D721Med (cell line): ENCODE data around the gene WDR45B.

ENCODE experiments used
- DNase-seq: peaks from one replicate; pipeline ENCODE4 v3.0.0; 2011; ENCODE audit warnings: low spot score; ENCODE audit not compliant: insufficient read length
- FAIRE-seq: peaks from 2 replicates; lab custom pipeline; 2011; peaks lifted over from hg19 to GRCh38; lab: Jason Lieb, UNC
- TF ChIP-seq, protein P1 (sequence below): IDR thresholded peaks from 2 replicates; pipeline ENCODE4 v1.5.1; 2012; ENCODE audit warnings: mild to moderate bottlenecking, control low read depth; ENCODE audit not compliant: insufficient read depth; ENCODE audit errors: missing control alignments

Gene WDR45B

DNA sequence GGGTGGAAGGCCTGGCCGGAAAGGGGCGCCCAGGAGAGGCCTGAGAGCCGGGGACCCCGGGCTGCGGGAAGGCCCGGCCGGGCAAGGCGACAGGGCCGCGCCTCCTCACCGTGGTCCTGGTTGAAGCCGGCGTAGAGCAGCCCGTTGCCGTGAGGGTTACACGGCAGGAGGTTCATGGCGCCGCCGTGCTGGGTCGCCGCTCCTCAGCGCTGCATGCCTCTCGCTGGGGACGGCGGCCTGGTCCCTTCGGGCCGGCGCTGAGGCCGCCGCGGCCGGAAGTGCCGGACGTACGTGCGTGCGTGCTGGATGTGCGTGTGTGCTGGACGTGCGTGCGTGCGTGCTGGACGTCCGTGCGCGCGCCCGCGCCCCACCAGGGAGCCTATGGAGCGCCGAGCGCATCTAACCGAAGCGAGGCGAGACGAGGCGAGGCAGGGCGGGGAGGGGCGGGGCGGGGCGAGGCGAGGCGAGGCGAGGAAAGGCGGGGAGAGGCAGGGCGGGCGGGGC lies at the start of gene WDR45B:
Gene WDR45B, minus strand, starts transcription at position 280 of the 504 bp plus-strand sequence. Its CDS starts 104 bp downstream, at position 176.
- FAIRE-seq = no peak
- DNase-seq = peak; percentile 96

DNA sequence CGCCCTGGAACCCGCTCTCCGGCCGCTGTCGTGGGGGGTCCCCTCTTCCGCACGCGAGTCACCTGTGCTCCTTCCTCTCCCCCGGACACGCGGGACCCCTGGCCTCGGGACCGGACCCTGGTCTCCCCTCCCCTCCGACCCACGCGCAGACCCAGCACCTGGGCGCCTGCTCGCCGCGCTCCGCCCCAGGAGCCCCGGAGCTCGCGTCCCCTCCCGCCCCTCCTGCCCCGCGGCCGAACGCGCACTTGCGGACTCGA lies 49.5 kb upstream of the WDR45B start:
- no peak for FAIRE-seq
- DNase-seq = no peak
- TF ChIP-seq, protein P1, sequence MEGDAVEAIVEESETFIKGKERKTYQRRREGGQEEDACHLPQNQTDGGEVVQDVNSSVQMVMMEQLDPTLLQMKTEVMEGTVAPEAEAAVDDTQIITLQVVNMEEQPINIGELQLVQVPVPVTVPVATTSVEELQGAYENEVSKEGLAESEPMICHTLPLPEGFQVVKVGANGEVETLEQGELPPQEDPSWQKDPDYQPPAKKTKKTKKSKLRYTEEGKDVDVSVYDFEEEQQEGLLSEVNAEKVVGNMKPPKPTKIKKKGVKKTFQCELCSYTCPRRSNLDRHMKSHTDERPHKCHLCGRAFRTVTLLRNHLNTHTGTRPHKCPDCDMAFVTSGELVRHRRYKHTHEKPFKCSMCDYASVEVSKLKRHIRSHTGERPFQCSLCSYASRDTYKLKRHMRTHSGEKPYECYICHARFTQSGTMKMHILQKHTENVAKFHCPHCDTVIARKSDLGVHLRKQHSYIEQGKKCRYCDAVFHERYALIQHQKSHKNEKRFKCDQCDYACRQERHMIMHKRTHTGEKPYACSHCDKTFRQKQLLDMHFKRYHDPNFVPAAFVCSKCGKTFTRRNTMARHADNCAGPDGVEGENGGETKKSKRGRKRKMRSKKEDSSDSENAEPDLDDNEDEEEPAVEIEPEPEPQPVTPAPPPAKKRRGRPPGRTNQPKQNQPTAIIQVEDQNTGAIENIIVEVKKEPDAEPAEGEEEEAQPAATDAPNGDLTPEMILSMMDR = no peak

More for the DNA sequence above, at the start of gene WDR45B:
- TF ChIP-seq, protein P1 = no peak

DNA sequence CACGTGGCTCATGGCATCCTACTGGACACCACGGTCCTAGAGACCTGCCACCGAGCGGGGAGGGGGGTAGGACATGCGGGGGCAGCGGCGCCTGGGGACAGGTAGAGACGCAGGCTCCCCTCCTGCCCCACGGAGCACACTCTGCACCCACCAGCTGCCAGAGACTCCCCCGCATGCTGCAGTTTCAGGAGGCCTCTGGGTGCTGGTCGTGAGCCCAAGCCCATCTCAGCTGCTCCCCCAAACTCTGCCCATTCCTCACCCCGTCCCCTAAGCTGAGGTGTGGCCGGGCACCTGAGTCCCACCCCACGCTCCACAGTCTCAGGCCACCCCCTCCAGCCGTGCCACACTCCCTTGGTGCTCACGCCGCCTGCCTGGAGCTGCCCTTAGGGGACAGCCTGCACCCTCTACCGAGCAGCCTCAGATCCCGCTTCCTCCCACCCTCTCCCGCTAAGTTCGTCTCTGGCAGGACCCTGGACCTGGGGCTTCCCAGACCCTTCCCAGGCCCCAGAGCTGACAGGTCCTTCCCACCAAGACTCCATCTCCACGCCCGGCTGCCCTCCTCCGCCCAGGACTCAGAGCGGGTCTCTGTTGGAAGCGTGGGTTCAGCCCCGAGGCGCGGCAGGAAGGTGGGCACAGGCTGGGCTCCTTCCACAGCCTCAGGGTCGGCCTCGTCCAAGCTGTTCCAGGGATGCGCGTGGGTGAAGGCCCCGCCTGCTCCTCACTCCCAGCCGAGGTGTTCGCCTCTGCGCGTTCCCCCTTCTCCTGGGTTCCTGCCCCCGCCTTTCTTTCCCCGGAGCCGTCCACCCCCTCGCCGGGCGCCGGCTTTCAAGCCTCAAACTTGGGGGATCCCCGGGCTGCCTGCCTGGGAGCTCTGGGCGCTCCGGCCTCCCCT lies 48.9 kb upstream of the WDR45B start:
- TF ChIP-seq, protein P1 = no peak
- no peak for DNase-seq
- no peak for FAIRE-seq

DNA sequence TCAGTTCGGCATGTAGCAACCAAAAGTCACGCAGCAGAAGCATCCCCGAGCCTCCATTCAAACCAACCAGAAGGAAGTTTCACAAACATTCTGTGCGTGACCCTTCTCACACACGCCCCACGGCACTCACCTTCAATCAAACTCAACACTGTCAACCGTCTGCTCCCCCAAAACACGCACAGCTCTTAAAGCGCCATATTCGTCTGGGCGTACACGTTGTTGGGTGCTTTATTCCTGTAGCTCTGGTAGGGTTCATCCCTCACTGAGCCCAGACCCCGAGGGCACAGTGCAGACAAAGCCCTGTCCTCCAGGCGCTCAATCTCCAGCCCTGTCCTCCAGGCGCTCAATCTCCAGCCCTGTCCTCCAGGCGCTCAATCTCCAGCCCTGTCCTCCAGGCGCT lies 48.0 kb upstream of the WDR45B start:
- FAIRE-seq (no peak), DNase-seq (no peak)
- TF ChIP-seq, protein P1 = no peak

DNA sequence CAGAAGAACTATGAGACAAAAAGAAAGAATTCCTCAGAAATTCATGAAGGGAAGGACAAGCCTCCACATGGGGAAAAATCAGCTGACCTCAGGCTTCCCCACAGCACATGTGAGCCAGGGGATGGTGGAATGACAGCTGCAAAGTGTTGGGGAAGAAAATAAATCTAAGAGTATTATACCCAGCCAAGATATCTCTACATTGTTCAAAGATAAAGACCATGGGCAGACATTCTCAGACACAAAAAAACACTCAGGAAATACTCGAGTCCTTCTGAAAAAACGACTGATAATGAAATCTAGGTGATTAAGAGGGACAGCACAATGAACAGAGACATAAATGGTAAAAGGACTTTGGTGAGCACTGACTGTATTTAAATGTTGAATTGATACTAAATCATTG lies 46.4 kb upstream of the WDR45B start:
- TF ChIP-seq, protein P1 = no peak
- no peak for FAIRE-seq
- no peak for DNase-seq

DNA sequence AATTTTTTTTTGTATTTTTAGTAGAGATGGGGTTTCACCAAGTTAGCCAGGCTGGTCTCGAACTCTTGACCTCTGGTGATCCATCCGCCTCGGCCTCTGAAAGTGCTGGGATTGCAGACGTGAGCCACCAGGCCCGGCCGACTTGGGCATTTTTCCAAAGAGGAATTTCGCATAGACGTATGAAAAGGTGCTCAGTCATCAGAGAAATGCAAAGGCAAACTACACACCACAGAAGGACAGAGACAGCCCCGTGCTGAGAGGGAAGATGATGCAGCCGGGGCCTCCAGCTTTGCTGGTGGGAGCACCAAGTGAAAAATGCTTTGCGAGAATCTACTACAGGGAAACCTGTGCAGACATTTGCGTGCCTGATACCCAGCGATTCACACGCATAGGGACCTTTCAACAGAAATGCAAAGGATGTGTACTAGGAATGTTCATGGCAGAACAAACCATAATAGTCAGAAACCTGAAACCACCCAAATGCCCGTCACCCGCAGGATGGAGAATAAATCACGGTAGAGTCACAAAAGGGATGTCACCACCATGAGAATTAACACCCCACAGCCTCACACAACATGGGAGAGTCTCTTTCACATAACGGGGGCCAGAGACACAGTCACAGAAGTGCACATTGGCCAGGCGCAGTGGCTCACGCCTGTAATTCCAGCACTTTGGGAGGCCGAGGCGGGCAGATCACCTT lies 45.1 kb upstream of the WDR45B start:
- TF ChIP-seq, protein P1 = no peak
- no peak for FAIRE-seq
- DNase-seq = no peak
